Thoracic aorta (tissue), 2 donors: ENCODE measurements around the gene HDAC11. TPM values are rescaled to one million over a fixed set of nuclear protein-coding genes. Genes with fewer than 3 reads are reported as not detected.

Experiments
- ATAC-seq: fragments of 150-250 bp; one replicate; pipeline ENCODE4 v1.8.0; 2017; ENCODE audit warnings: low read depth; ENCODE audit not compliant: insufficient number of reproducible peaks, low FRiP score
- DNase-seq: peaks from one replicate; pipeline ENCODE4 v3.0.0-alpha.2; 2020; ENCODE audit warnings: low spot score
- H3K27ac ChIP-seq, 2 donors: fragments of 200-600 bp; sonication (generic); 1 replicate in 1 of 2; 2 replicates in 1 of 2; pipeline ENCODE4 v1.5.1; 2016; ENCODE audit warnings: mild to moderate bottlenecking in 2 of 2, moderate library complexity in 2 of 2
- H3K27me3 ChIP-seq: fragments of 200-600 bp; sonication (generic); replicated peaks from 2 replicates; pipeline ENCODE4 v1.6.0; 2016; ENCODE audit warnings: mild to moderate bottlenecking; ENCODE audit not compliant: insufficient read depth
- H3K36me3 ChIP-seq: fragments of 200-600 bp; sonication (generic); one replicate; pipeline ENCODE4 v1.5.1; 2016
- H3K4me1 ChIP-seq, 2 donors: fragments of 200-600 bp; sonication (generic); 1 replicate in 1 of 2; 2 replicates in 1 of 2; pipeline versions ENCODE4 v1.5.1 to v1.6.0; 2016; ENCODE audit warnings: low read depth in 2 of 2, mild to moderate bottlenecking in 1 of 2; ENCODE audit not compliant: control insufficient read depth in 1 of 2
- H3K4me3 ChIP-seq: fragments of 200-600 bp; sonication (generic); 2 replicates; pipeline ENCODE4 v1.5.1; 2016; ENCODE audit warnings: mild to moderate bottlenecking
- H3K9me3 ChIP-seq: fragments of 200-600 bp; sonication (generic); 2 replicates; pipeline ENCODE4 v1.5.1; 2016
- CTCF ChIP-seq: fragments of 200-600 bp; sonication (generic); IDR thresholded peaks from one replicate; pipeline ENCODE4 v1.5.1; 2019; ENCODE audit warnings: antibody characterized with exemption
- total RNA-seq, 2 donors: library from RNA; depleted of rRNA; stranded (reverse); fragments of >200 nt; gene quantifications; one replicate each; pipeline versions ENCODE4 v1.1.0 to v1.2.3, GENCODE V29; 2016

Gene HDAC11
- total RNA-seq, 2 donors from 2014 or later = 15.8 to 17.4 TPM

- no peak overlapping the region for H3K4me3 ChIP-seq
- ATAC-seq (no peak), DNase-seq (no peak)
- H3K4me1 ChIP-seq = no peaks in the 10 kb centered on the region
- H3K9me3 ChIP-seq = no peaks in the 10 kb centered on the region
- no peaks in the 10 kb centered on the region for H3K27me3 ChIP-seq
- H3K27ac ChIP-seq = no peak overlapping the region
- no peaks in the 10 kb centered on the region for H3K36me3 ChIP-seq
- no peak for TF ChIP-seq CTCF
Measured at GRCh38 chr3:13460341-13460736, 19.8 kb upstream of the HDAC11 start.

GRCh38 chr3:13461169-13462124 lies 18.7 kb upstream of the HDAC11 start:
- TF ChIP-seq CTCF = peak; percentile 26
- Histone ChIP-seq H3K4me1 (no peaks in the 10 kb centered on the region), H3K27me3 (no peaks in the 10 kb centered on the region), H3K36me3 (no peaks in the 10 kb centered on the region), H3K9me3 (no peaks in the 10 kb centered on the region), H3K4me3 (no peak overlapping the region), H3K27ac (no peak overlapping the region)
- no peak for ATAC-seq
- DNase-seq = no peak

- TF ChIP-seq CTCF = no peak
- no peak for DNase-seq
Measured at GRCh38 chr3:13462125-13462629, 17.9 kb upstream of the HDAC11 start.

GRCh38 chr3:13462822-13463221 lies 17.3 kb upstream of the HDAC11 start:
- no peak for TF ChIP-seq CTCF
- H3K27ac ChIP-seq = no peak overlapping the region
- no peaks in the 10 kb centered on the region for H3K36me3 ChIP-seq
- H3K9me3 ChIP-seq = no peaks in the 10 kb centered on the region
- ATAC-seq (no peak), DNase-seq (no peak)
- no peaks in the 10 kb centered on the region for H3K4me1 ChIP-seq
- no peak overlapping the region for H3K4me3 ChIP-seq
- no peaks in the 10 kb centered on the region for H3K27me3 ChIP-seq

More at GRCh38 chr3:13462125-13462629, 17.9 kb upstream of the HDAC11 start:
- ATAC-seq = no peak
- no peaks in the 10 kb centered on the region for H3K27me3 ChIP-seq
- H3K27ac ChIP-seq = no peak overlapping the region
- H3K36me3 ChIP-seq = no peaks in the 10 kb centered on the region
- no peaks in the 10 kb centered on the region for H3K4me1 ChIP-seq
- H3K9me3 ChIP-seq = no peaks in the 10 kb centered on the region
- H3K4me3 ChIP-seq = no peak overlapping the region

- no peak for ATAC-seq
- Histone ChIP-seq H3K4me3 (no peak overlapping the region), H3K36me3 (no peaks in the 10 kb centered on the region), H3K4me1 (no peaks in the 10 kb centered on the region), H3K9me3 (no peaks in the 10 kb centered on the region), H3K27ac (no peak overlapping the region), H3K27me3 (no peaks in the 10 kb centered on the region)
- TF ChIP-seq CTCF = no peak
- DNase-seq = no peak
Measured at GRCh38 chr3:13463618-13464400, 16.3 kb upstream of the HDAC11 start.
